GM15510 (cell line): Measurements from ENCODE around the gene CFAP73.

Source experiments
- POLR2A ChIP-seq: IDR thresholded peaks from 3 replicates; pipeline ENCODE4 v1.6.1; 2011; ENCODE audit warnings: borderline replicate concordance; ENCODE audit not compliant: insufficient read length; ENCODE audit errors: extremely low read depth

The CFAP73 gene

GRCh38 chr12:113149361-113150150 is at the start of gene CFAP73:
Gene CFAP73, plus strand, starts transcription at chr12:113149724. Its CDS starts 134 bp downstream, at chr12:113149858.
- TF ChIP-seq POLR2A = no peak

- TF ChIP-seq POLR2A = no peak
Measured at GRCh38 chr12:113099764-113100163, 49.8 kb upstream of the CFAP73 start.

DNA sequence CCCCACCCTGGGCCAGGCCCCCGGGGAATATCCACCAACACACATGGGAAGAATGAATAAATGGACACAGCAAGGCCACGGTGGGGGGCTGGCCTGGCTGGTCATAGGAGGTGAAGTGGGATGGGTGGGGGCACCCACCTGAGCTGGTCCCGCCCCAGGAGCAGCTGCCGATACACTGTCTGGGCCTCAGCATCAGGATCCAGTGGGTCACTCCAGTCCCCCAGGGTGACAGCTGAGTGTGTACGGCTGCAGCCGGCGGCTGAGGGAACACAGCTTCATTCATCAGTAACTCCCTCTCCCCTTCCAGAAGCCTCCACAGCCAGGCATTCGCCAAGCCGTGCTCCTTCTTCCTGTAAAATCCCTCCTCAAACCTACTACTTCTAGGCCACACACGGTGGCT is 47.8 kb upstream of the CFAP73 start:
- no peak for TF ChIP-seq POLR2A

DNA sequence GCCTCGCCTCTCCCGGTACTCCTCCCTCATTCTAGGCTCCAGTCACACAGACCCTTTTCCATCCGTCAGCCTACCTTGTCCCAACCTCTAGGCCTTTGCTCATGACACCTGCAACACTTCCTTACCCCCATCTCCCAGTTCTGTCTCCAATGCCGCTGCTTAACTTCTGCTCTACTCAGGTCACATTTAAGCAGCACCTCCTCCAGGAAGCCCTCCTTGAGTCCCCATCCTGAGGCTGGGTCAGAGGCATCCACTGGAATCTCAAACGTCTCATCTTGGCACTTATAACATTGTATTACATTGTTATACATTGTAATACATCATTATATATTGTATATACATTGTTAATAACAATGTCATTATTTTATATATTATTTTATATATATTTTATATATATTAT is 46.7 kb upstream of the CFAP73 start:
- TF ChIP-seq POLR2A = no peak

DNA sequence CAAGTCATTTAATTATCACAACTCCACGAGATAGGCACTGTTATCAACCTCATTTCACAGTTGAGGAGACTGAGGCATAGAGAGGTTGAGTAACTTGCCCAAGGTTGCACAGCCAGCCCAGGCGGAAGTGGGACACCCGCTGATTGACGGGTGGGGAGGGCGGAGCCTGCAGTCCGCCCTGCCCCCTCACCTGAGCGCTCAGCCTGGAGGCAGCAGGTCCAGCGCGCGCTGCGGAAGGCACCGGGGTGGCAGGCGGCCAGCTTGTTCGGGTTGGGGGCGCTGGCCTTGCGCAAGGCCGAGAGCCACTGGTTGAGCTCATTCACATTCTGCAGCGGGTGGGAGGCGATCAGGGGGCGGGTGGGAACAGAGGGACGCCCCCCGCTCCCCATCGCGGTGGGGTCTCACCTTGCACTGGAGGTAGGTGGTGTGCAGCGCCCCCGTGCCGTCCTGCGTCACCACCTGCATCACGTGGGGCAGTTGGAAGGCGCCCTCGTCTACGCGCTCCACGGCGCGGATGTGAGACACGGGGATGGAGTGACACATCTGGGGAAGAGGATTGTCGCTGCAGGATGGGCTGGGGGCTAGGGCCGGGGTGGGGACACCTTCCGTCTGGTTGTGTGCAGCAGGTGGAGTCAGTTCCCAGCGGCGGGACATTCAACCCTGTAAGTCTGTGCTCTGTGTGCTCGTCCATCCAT is 45.6 kb upstream of the CFAP73 start:
- no peak for TF ChIP-seq POLR2A

DNA sequence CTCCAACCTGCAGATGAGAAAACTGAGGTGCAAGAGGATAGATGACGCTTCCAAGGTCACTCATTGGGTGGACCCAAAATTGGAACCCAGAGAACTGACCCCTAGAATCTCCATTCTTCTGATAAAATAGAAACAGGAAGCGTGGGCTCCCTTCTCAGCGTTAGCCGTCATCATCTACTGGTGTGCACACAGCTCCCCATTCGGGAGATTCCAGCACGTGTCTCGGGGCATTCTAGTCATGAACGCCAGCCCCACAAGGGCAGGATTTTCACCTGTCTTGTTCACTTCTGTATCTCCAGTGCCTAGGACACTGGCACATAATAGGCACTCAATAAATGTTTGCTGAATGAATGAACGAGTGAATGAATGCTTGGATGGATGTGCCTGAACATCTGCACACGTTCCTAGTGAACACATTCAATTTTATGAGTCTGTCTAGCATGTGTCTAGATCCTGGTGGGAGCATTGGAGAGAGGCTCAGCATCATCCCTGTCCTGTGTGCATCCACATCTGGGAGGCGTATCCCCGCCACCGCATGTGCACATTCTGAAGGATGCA is 44.5 kb upstream of the CFAP73 start:
- no peak for TF ChIP-seq POLR2A

- TF ChIP-seq POLR2A = no peak
Measured at GRCh38 chr12:113105606-113106271, 43.8 kb upstream of the CFAP73 start.

DNA sequence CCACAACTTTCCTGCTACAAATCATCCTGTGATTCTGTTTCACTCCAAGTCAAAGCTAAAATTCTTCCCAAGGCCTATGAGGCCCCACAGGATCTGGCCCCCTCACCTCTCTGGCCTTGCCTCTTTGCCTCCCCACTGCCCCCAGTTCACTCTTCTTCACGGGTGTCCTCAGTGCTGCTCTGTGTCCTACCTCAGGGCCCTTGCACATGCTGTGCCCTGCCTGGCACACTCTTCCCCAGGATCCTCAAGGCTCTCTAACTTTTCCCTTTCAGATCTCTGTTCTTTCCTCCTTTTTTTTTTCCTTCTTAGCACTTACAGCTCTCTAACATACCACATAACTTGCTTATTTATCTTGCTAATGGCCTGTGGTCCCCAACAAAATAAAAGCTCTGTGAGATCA is 43.2 kb upstream of the CFAP73 start:
- no peak for TF ChIP-seq POLR2A

DNA sequence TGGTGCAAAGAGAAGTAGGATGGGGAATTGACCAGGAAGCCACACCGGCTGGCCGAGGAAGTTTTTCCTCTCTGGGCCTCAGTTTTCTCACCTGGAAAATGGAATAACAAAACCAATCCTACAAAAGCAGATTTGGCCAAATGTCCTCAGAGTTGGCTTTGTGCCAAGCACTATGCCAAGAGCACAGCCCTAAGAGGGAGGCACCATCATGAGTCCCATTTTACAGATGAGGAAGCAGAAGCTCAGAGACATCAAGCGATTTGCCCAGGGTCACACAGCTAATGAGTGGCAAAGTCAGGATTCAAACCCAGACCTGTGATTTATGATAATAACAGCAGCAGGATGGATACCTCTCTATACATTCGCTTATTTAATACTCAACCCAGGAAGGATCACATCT is 41.2 kb upstream of the CFAP73 start:
- no peak for TF ChIP-seq POLR2A

- TF ChIP-seq POLR2A = no peak
Measured at GRCh38 chr12:113109360-113109759, 40.2 kb upstream of the CFAP73 start.

DNA sequence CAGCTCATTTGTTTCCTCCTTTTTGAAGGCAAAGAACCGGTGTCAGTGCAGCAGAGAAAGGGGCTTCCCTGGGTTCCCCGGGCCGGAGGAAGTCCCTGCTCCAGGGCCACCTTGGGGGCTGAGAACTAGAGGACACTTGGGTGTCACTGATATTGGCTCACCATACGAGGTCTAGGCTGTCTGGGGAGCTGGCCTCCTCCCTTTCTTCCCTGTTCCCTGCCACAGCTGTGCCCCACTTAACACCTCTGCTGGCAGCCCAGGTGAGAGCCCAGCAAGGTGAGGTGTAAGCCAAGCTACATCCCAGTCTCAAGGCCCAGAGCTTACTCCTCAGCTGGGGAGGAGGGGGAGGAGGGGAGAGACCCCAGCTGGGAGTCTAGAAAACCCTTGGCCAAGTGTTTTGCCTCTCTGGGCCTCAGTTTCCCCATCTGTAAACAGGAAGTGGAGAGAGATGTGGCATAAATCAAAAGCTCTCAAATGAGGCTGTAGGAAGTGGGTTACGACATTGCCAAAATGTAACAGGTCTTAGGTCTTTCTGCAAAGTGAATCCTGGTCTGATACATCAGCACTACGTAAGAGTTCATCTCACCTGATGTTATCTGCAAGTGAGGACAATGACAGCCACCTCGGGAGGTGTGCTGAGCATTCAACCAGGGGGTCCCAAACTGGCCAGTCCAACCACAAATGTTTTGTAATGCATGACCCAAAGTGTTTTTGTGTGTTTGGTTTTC is 39.5 kb upstream of the CFAP73 start:
- no peak for TF ChIP-seq POLR2A

DNA sequence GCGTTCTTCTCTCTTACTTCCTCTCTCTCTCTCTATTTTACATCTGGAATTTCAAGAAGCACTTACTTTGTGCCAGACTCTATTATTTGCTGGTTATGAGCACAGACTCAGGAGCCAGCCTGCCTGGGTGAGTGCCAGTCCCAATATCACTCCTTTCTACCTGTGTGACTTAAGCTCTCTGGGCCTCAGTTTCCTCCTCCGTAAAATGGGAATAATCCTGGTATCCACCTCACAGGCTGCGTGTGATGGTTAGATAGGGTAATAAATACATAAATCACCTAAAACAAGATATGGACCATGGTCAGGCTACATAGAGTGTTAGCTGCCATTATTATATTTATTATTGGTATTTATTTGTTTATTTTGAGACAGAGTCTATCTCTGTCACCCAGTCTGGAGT is 38.3 kb upstream of the CFAP73 start:
- no peak for TF ChIP-seq POLR2A

DNA sequence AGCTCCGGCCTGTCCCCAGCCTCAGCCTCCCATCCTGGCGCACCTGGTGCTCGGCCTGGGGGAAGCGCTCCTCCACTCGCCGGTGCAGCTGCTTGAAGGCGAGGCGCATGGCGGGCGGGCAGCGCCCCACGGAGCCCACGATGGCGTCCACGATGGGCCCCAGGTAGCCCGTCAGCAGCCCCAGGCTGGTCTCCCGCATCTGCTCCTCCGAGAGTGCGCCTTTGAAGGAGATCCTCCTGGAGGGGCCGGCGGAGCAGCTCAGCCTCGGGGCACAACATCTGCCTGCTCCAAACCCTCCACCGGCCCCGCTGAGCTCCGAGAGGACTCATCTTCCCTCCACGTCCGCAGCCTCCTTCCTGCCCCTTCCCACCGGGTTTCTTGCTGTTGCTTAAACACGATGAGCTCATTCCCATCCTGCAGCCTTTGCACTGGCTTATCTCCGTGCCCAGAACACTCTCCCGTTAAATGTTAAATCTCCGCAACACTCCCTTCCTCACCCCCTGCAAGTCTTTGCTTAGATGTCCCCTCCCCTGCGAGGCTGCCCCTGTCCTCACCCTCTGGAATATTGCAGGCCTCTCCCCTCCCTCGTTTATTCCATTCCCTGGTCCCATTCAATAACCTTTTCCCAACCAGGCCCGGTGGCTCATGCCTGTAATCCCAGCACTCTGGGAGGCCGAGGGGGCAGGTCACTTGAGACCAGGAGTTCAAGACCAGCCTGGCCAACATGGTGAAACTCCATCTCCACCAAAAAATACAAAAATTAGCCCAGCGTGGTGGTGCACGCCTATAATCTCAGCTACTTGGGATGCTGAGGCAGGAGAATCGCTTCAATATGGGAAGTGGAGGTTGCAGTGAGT is 37.3 kb upstream of the CFAP73 start:
- TF ChIP-seq POLR2A = no peak

- no peak for TF ChIP-seq POLR2A
Measured at GRCh38 chr12:113113397-113113796, 36.1 kb upstream of the CFAP73 start.
